Neural cell (in vitro differentiated cells): ENCODE measurements around the gene LKAAEAR1. TPM values are rescaled to one million over a fixed set of nuclear protein-coding genes. Genes with fewer than 3 reads are reported as not detected.

Experiments used
- H2AFZ ChIP-seq: fragments of 200-600, 300-800 bp; sonication (generic), shearing (Covaris generic); 2 replicates; pipeline ENCODE4 v1.6.0; 2014; ENCODE audit warnings: low read depth, mild to moderate bottlenecking, antibody characterized with exemption, low read length, moderate library complexity
- H3F3A ChIP-seq: fragments of 200-600 bp; shearing (Covaris generic); 2 replicates; pipeline ENCODE4 v1.6.1; 2016; ENCODE audit warnings: mild to moderate bottlenecking, moderate library complexity, mixed read lengths, antibody characterized with exemption, low read length; ENCODE audit not compliant: insufficient read depth, poor library complexity, severe bottlenecking
- H3K27ac ChIP-seq: fragments of 200-600, 300-800 bp; sonication (generic), shearing (Covaris generic); 2 replicates; pipeline ENCODE4 v1.5.1; 2014; ENCODE audit warnings: mild to moderate bottlenecking, low read length, moderate library complexity
- H3K27me3 ChIP-seq: fragments of 300-800, 200-600 bp; sonication (generic), shearing (Covaris generic); 2 replicates; pipeline ENCODE4 v1.6.0; 2014; ENCODE audit warnings: mild to moderate bottlenecking, low read depth, low read length, moderate library complexity; ENCODE audit not compliant: insufficient read depth
- H3K36me3 ChIP-seq: fragments of 300-800, 200-600 bp; sonication (generic), shearing (Covaris generic); 2 replicates; pipeline ENCODE4 v1.5.1; 2014; ENCODE audit warnings: mild to moderate bottlenecking, antibody characterized with exemption, low read length, moderate library complexity; ENCODE audit not compliant: insufficient read depth
- H3K4me2 ChIP-seq: fragments of 300-800, 200-600 bp; sonication (generic), shearing (Covaris generic); 2 replicates; pipeline ENCODE4 v1.6.0; 2014; ENCODE audit warnings: mild to moderate bottlenecking, low read length
- H3K4me3 ChIP-seq: fragments of 300-800, 200-600 bp; sonication (generic), shearing (Covaris generic); 2 replicates; pipeline ENCODE4 v1.5.1; 2014; ENCODE audit warnings: mild to moderate bottlenecking, low read length, moderate library complexity
- H3K79me2 ChIP-seq: fragments of 200-600 bp; shearing (Covaris generic); replicated peaks from 2 replicates; pipeline ENCODE4 v1.6.0; 2014; ENCODE audit warnings: mild to moderate bottlenecking, low read length, moderate library complexity; ENCODE audit not compliant: insufficient read depth
- H3K9ac ChIP-seq: fragments of 300-800, 200-600 bp; sonication (generic), shearing (Covaris generic); 2 replicates; pipeline ENCODE4 v1.6.1; 2016; ENCODE audit warnings: mild to moderate bottlenecking, low read length, mixed read lengths
- H3K9me2 ChIP-seq: fragments of 200-600 bp; shearing (Covaris generic); 2 replicates; pipeline ENCODE4 v1.6.1; 2016; ENCODE audit warnings: mild to moderate bottlenecking, low read length, mixed read lengths; ENCODE audit not compliant: insufficient read depth
- H3K9me3 ChIP-seq: fragments of 200-600, 300-800 bp; sonication (generic), shearing (Covaris generic); 2 replicates; pipeline ENCODE4 v1.6.1; 2016; ENCODE audit warnings: mild to moderate bottlenecking, mixed run types, low read length, moderate library complexity, mixed read lengths
- H4K20me1 ChIP-seq: fragments of 200-600 bp; shearing (Covaris generic); 2 replicates; pipeline ENCODE4 v1.6.1; 2016; ENCODE audit warnings: mild to moderate bottlenecking, mixed run types; ENCODE audit not compliant: insufficient read depth
- CTCF ChIP-seq: fragments of 450-650 bp; IDR thresholded peaks from 2 replicates; pipeline ENCODE4 v1.5.1; 2014; ENCODE audit warnings: antibody characterized with exemption, mild to moderate bottlenecking, moderate library complexity; ENCODE audit not compliant: poor library complexity, severe bottlenecking
- EP300 ChIP-seq: fragments of 450-650 bp; conservative IDR thresholded peaks from 2 replicates; pipeline ENCODE4 v1.6.1; 2014; ENCODE audit warnings: antibody characterized with exemption, mild to moderate bottlenecking, moderate library complexity; ENCODE audit not compliant: poor library complexity, severe bottlenecking
- EZH2 ChIP-seq: fragments of 200-600, 300-800 bp; shearing (Covaris generic), sonication (generic); IDR thresholded peaks from 2 replicates; pipeline ENCODE4 v1.6.1; 2014; ENCODE audit warnings: antibody characterized with exemption, low read length, borderline replicate concordance, mild to moderate bottlenecking; ENCODE audit not compliant: insufficient read depth, poor library complexity, severe bottlenecking
- MXI1 ChIP-seq: fragments of 450-650 bp; conservative IDR thresholded peaks from 2 replicates; pipeline ENCODE4 v1.6.1; 2014; ENCODE audit warnings: antibody characterized with exemption, mild to moderate bottlenecking; ENCODE audit not compliant: poor library complexity, severe bottlenecking
- POLR2AphosphoS5 ChIP-seq: IDR thresholded peaks from 2 replicates; pipeline ENCODE4 v1.6.1; 2012
- RAD21 ChIP-seq: fragments of 450-650 bp; conservative IDR thresholded peaks from 2 replicates; pipeline ENCODE4 v1.6.1; 2014; ENCODE audit warnings: antibody characterized with exemption, mild to moderate bottlenecking, moderate library complexity
- SMC3 ChIP-seq: fragments of 450-650 bp; conservative IDR thresholded peaks from 2 replicates; pipeline ENCODE4 v1.6.1; 2014; ENCODE audit warnings: antibody characterized with exemption, mild to moderate bottlenecking, moderate library complexity; ENCODE audit not compliant: poor library complexity
- TAF1 ChIP-seq: IDR thresholded peaks from 2 replicates; pipeline ENCODE4 v1.6.1; 2012; ENCODE audit warnings: low read depth
- polyA plus RNA-seq: library from polyadenylated mRNA; depleted of rRNA; stranded (reverse); fragments of >200 nt; gene quantifications from 2 replicates; pipeline ENCODE4 v1.2.3, GENCODE V29; 2014
- TF ChIP-seq, protein P1 (sequence below): IDR thresholded peaks from 2 replicates; pipeline ENCODE4 v1.6.1; 2012; ENCODE audit warnings: borderline replicate concordance

The LKAAEAR1 gene
- polyA plus RNA-seq, 1 donor from 2014 or later: 9.3 TPM

DNA sequence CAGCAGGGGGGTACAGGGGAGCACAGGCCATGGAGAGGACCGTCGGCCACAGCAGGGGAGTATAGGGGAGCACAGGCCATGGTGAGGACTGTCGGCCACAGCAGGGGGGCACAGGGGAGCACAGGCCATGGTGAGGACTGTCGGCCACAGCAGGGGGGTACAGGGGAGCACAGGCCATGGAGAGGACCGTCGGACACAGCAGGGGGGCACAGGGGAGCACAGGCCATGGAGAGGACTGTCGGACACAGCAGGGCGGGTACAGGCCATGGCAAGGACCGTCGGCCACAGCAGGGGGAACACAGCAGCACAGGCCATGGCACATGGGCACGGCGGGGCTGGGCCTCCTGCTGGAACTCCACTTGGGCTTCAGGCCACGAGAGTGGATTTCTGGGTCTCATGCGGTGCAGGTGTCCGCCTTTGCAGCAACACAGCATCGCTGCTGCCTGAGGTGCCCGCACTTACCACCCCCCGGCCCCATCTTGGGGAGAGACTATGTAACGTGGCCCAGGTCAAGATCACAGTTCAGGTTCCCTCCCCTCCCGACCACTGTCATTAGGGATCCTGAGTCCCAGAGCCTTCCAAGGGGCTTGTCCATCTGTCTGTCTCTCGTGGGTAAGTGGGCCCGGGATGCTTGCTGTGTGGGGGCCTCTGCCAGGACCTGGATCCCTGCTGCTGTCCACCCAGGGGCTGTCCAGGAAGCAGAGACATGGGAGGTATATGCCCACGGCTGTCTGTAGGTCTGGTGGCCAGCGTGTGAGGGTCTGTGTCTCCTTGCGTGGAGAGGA is 20.7 kb upstream of the LKAAEAR1 start:
- H2AFZ ChIP-seq: no peak overlapping the region
- no peaks in the 10 kb centered on the region for H3K36me3 ChIP-seq
- H3K9me2 ChIP-seq: no peaks in the 10 kb centered on the region
- H3K27me3 ChIP-seq: no peaks in the 10 kb centered on the region
- no peaks in the 10 kb centered on the region for H3K9me3 ChIP-seq
- no peak overlapping the region for H3K27ac ChIP-seq
- no peak for TF ChIP-seq CTCF
- TF ChIP-seq RAD21: no peak
- no peak overlapping the region for H3K9ac ChIP-seq
- H4K20me1 ChIP-seq: no peaks in the 10 kb centered on the region
- H3K4me2 ChIP-seq: no peak overlapping the region
- H3K79me2 ChIP-seq: no peaks in the 10 kb centered on the region
- H3K4me3 ChIP-seq: no peak overlapping the region
- H3F3A ChIP-seq: no peaks in the 10 kb centered on the region

GRCh38 chr20:64103871-64104666 is 19.9 kb upstream of the LKAAEAR1 start:
- Histone ChIP-seq H3K4me2 (no peak overlapping the region), H3K79me2 (no peaks in the 10 kb centered on the region)
- TF ChIP-seq POLR2AphosphoS5 (no peak), EP300 (no peak), TAF1 (no peak), RAD21 (no peak), CTCF (no peak), SMC3 (no peak), EZH2 (no peak), MXI1 (no peak)
- TF ChIP-seq, protein P1, sequence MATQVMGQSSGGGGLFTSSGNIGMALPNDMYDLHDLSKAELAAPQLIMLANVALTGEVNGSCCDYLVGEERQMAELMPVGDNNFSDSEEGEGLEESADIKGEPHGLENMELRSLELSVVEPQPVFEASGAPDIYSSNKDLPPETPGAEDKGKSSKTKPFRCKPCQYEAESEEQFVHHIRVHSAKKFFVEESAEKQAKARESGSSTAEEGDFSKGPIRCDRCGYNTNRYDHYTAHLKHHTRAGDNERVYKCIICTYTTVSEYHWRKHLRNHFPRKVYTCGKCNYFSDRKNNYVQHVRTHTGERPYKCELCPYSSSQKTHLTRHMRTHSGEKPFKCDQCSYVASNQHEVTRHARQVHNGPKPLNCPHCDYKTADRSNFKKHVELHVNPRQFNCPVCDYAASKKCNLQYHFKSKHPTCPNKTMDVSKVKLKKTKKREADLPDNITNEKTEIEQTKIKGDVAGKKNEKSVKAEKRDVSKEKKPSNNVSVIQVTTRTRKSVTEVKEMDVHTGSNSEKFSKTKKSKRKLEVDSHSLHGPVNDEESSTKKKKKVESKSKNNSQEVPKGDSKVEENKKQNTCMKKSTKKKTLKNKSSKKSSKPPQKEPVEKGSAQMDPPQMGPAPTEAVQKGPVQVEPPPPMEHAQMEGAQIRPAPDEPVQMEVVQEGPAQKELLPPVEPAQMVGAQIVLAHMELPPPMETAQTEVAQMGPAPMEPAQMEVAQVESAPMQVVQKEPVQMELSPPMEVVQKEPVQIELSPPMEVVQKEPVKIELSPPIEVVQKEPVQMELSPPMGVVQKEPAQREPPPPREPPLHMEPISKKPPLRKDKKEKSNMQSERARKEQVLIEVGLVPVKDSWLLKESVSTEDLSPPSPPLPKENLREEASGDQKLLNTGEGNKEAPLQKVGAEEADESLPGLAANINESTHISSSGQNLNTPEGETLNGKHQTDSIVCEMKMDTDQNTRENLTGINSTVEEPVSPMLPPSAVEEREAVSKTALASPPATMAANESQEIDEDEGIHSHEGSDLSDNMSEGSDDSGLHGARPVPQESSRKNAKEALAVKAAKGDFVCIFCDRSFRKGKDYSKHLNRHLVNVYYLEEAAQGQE: no peak

More at GRCh38 chr20:64103871-64104666, 19.9 kb upstream of the LKAAEAR1 start:
- no peaks in the 10 kb centered on the region for H3K9me3 ChIP-seq
- H3K4me3 ChIP-seq: no peak overlapping the region
- no peak overlapping the region for H3K9ac ChIP-seq
- H3K27me3 ChIP-seq: no peaks in the 10 kb centered on the region
- H4K20me1 ChIP-seq: no peaks in the 10 kb centered on the region
- no peaks in the 10 kb centered on the region for H3F3A ChIP-seq
- H2AFZ ChIP-seq: no peak overlapping the region
- H3K36me3 ChIP-seq: no peaks in the 10 kb centered on the region
- no peaks in the 10 kb centered on the region for H3K9me2 ChIP-seq
- no peak overlapping the region for H3K27ac ChIP-seq
